IPS-11a (cell line): ENCODE data around the gene SHROOM1.

Source experiments
- H3K4me3 ChIP-seq: one replicate; pipeline ENCODE4 v1.5.1; 2013; ENCODE audit warnings: low read depth, low read length, control low read depth

Gene SHROOM1

DNA sequence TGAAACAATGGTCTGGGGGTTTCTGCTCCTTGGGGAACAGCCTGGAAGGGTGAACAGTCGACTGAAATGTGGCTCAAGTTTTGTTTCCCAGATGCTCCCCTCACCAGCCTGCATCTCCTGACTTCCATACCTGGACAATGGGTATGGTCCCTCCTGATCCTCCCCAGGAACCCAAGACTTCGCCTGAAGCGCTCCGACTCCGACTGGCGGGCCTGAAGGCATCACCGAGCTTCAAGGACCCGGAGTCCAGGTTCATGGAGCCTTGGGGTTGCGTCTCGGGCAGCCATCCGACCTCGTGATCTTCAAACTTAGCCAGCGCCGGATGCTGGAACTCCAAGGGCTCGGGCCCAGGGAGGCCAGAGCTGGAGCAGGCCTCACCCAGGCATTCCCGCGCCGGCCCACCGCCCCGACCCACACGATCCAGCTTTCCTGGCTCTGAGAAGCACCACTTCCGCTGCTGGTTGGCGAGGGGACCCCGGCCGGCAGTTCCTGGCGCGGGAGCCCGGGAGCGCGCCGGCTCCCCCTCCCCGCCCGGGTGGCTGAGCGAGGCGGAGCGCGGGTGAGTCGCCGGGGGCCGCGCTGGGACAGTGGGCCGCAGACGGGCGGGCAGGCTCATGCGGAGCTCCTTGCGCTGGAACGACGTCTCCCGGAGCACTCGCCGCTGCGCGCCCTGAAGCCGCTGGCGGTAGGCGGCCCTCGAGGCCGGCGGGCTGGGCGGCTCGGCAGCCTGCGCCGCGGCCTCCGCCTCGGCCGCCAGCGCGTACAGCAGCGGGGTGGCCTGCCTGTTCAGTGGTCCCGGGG is 5.2 kb downstream of the SHROOM1 start:
- peak overlapping the region; percentile 45 for H3K4me3 ChIP-seq

DNA sequence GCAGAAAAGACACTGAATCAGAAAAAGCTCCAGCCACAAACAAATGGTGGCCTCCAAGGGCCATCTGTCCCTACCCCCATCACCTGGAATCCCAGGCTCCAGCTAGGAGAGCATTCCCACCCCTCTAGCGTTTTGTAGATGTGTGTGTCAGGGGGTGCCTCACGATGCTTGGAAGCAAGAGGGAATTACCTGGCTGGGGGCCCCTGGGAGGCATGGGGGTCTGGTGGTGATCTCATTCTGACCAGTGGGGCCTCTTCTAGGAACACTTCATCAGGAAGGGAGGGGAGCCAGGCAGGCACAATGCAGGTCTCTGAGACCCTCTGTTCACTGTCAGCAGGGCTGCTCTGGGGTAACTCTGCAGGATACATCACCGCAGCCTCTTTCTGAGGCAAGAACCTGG is 6.0 kb downstream of the SHROOM1 start:
- no peak overlapping the region for H3K4me3 ChIP-seq

DNA sequence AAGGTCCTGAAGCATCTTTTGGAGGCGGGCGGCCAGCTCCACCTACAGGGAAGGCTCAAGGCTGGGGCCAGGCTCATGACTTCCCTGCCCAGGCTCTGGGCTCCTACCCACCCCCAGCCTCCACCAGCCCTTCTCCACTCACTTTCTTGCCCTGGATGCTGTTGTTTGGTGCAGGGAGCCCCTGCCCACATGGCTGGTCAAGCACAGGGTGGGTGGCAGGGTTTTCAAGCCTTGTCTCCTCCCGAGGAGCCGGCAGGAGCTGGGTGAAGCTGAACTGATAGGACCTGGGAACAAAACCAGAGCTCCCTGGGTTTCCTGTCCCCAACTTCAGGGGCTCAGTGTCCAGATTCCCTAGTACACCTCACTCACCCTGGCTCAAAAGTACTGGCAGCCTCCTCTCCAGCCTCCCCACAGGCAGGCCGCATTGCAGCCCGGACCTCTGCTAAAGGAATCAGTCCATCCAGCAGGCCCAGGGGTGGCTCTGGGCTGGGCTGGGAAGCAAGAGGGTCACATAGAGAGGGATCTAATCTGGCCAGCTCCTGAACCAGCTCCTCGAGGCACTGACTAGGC is 6.9 kb downstream of the SHROOM1 start:
- no peak overlapping the region for H3K4me3 ChIP-seq

DNA sequence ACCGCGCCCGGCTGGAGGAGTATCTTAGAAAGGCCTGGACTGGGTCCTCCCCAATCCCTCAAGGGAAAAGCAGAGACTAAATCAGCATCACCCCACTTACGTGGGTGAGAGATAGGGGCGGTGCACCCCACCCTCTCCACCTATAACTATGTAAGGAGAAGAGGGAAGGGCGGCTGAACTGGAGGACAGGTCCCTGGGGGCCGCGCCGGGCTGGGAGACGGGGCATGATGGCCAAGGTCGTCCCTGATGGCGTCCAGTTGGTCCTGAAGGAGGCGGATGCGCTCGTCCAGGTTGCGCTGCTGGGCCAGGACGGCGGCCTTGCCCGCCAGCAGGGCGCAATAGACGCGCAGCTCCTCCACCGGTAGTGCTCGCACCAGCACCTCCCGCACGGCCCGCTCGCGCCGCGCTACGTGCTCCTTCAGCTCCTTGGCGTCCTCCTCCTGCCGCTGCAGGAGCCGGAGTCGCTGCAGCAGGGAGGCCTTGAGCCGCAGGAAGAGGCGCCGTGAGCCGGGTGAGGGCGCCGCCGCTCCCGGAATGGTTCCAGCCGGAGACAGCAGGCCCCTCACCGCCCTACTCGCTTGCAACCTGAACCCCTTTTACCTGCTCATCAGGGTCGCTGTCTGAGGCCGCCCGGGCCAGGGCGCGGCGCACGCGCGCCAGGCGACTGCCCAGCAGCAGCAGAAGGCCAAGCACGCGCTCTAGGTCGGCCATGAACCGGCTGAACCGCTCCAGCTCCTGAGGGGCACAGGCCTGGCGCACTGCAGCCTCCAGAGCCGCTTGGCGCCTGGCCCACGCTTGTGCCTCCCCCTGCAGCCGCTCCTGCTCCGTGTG is 7.6 kb downstream of the SHROOM1 start:
- H3K4me3 ChIP-seq = peak overlapping the region; percentile 4

DNA sequence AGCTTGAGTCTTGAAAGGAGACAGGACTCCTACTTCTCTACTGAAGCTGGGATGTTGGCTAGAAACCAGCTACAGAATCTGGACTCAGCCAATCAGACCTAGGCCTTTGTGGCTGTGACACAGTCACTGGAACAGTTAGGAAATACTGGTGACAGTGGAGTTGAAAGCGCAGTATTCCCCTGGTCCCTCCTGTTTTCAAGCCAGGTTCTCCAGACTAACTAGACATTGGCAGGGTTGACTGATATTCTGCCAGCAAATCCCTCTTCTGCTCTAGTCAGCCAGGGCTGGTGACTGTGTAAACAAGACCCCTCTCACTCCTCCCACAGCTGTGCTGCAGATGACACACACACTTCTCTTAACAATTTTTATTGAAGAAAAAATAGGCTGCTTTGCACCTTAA is 8.7 kb downstream of the SHROOM1 start:
- no peak overlapping the region for H3K4me3 ChIP-seq

DNA sequence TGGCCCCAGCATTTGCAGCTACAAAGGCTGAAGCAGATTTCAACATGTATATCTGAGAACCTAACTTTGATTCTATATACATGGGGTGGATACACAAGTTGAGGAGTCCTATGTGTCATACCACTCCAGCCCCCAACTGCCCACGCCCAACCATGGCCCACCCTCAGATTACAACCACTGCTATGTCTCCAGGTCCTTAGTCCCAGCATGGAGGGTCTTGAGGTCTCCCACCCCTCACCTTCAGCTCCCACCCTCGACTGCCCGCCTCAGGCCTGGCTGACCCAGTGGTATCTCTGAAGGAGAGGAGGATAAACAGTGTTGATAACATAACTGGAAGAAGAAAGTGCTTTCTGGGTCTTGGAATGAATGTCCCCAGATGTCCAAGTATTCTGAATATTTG is 9.1 kb downstream of the SHROOM1 start:
- no peak overlapping the region for H3K4me3 ChIP-seq

DNA sequence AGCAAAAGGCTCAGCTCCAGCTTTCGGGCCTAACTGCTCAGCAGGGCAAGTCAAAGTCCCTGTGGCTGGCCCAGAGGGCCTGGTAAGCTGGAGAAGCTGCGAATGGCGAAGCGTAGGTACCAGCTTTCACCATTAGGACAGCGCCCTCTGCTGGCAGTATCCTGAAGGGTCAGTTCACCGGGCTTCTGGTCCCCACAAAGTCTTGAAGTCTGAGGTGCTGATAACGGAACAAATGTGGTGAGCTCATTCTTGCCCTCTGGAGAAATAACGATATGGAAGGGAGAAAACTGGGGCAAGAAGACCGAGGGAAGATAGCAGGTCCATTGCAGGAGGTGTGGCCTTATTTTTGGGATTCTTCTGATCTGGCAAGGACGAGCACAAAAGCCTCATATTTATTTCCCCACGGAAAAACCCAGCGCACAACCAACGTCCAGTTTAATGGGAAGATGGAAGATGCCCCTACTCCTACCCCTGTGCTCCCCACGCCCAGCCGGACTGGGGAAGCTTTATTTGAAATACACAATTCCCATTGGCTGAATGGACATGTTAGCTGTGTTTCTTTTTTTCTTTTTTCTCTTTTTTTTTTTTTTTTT is 10.2 kb downstream of the SHROOM1 start:
- H3K4me3 ChIP-seq = no peak overlapping the region

DNA sequence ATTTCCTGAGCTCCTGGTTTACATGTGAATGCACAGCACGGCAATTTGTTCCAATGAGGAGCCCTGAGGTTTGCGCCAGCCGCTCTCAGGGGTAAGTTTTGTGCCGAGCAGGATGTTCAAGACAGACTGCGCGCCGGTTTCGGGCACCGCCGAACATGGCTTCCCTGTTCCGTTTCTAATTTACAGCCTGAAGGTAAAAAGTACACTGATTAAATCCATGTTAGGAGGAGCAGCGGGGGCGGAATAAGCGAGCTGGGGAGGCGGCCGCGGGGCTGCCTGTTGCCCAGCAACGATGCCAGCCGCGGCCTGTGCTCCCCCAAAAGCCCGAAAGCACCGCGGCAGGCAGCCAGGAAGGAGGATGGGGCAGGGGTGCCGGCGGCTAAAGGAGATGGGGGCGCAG is 11.0 kb downstream of the SHROOM1 start:
- no peak overlapping the region for H3K4me3 ChIP-seq

DNA sequence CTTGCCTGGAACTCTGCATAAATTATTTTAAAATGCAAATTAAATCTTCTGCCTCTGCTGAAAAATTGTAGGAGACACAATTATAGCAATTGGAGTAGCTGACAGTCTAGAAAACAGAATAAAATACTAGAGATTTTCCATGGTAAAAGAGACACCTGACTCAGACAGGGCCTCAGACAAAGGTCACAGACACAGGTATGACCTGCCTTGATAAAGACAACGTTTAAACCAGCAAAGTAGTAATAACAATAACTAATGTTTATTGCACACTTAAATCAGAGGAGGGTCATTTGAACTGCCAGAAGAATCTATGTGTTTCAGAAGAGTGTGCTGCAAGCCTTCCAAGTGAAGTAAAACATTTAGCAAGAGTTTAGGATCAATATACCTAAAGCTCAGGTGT is 13.4 kb downstream of the SHROOM1 start:
- H3K4me3 ChIP-seq = no peak overlapping the region

DNA sequence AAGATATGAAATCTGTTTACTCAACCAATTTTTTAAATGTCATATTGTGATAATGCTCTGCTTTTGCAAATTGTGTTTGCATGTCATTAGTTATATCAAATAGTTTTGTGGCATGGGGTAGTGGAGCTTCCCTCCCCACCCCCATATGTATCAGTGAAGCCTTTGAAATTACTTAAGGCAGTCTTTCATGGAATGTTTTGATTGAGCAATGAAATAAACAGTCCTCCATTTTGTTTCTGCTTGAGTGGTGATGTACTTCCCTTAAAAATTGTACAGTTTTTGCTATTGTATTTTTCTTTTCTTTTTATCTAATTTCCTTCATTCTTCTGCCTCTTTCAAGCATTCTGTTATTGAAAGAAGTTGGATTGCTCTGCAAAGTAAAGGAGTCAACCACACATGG is 13.9 kb downstream of the SHROOM1 start:
- H3K4me3 ChIP-seq = no peak overlapping the region

DNA sequence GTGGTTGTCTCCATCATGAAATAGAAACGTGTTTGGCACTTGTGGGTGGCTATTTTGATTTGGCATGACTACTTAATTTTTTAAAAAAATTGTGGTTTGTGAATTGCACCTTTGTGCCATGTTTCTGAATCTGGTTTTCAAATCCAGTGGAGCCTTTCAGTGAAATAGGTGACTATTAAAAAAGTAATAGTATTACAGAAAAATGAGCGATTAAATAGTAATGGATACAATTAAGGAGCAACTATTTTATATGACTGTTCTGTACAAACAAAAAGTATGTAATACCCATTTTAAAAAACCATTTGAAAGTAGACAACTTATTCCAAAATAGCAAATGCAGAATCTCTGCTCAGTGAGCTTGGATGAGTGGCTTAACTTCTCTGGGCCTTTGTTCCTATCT is 14.4 kb downstream of the SHROOM1 start:
- H3K4me3 ChIP-seq = no peak overlapping the region

DNA sequence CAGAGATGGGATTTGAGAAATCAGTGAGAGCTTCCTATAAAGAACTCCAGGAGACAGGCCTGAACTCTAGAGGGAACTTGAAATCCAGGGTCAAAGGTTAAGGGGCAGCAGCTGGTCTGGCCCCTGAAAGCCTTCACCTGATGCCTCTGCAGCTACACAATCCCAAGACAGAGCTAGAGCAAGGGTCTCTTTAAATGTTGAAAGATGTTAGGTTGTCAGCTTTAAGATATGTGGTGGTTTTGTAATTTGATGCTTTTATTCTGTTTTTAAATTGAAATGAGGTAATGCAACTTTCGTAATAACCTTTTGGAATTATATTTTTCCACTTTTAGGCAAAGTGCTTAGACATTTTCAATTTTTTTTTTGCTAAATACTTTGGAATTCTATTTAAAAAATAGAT is 15.0 kb downstream of the SHROOM1 start:
- H3K4me3 ChIP-seq = no peak overlapping the region

DNA sequence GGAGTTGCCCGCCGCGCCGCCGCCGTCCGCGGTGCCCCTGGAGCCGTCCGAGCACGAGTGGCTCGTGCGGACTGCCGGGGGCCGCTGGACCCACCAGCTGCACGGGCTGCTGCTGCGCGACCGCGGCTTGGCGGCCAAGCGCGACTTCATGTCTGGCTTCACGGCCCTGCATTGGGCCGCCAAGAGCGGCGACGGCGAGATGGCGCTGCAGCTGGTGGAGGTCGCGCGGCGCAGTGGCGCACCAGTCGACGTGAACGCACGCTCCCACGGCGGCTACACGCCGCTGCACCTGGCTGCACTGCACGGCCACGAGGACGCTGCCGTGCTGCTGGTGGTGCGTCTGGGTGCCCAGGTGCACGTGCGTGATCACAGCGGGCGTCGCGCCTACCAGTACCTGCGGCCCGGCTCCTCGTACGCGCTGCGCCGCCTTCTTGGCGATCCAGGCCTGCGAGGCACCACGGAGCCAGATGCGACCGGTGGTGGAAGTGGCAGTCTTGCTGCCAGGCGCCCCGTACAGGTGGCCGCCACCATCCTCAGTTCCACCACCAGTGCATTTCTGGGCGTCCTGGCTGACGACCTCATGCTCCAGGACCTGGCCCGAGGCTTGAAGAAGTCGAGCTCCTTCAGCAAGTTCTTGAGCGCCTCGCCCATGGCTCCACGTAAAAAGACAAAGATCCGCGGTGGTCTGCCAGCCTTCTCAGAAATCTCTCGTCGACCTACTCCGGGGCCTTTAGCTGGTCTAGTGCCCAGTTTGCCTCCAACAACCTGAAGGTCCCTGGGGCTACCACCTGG is 15.7 kb downstream of the SHROOM1 start:
- no peak overlapping the region for H3K4me3 ChIP-seq

DNA sequence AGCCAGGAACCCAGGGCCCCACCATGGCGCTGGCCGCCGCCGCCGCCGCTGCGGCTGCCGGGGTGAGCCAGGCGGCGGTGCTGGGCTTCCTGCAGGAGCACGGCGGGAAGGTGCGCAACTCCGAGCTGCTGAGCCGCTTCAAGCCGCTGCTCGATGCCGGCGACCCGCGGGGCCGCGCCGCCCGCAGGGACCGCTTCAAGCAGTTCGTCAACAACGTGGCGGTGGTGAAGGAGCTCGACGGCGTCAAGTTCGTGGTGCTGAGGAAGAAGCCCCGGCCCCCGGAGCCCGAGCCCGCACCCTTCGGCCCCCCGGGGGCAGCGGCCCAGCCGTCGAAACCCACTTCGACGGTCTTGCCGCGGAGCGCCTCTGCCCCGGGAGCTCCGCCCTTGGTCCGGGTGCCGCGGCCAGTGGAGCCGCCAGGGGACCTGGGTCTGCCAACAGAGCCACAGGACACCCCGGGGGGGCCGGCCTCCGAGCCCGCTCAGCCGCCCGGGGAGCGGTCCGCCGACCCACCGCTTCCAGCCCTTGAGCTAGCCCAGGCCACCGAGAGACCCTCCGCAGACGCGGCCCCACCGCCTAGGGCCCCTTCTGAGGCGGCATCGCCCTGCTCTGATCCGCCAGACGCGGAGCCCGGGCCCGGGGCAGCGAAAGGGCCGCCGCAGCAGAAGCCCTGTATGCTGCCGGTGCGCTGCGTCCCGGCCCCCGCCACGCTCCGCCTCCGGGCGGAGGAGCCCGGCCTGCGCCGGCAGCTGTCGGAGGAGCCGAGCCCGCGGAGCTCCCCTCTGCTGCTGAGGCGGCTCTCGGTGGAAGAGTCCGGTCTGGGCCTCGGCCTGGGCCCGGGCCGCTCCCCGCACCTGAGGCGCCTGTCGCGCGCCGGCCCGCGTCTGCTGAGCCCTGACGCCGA is 16.6 kb downstream of the SHROOM1 start:
- no peak overlapping the region for H3K4me3 ChIP-seq

DNA sequence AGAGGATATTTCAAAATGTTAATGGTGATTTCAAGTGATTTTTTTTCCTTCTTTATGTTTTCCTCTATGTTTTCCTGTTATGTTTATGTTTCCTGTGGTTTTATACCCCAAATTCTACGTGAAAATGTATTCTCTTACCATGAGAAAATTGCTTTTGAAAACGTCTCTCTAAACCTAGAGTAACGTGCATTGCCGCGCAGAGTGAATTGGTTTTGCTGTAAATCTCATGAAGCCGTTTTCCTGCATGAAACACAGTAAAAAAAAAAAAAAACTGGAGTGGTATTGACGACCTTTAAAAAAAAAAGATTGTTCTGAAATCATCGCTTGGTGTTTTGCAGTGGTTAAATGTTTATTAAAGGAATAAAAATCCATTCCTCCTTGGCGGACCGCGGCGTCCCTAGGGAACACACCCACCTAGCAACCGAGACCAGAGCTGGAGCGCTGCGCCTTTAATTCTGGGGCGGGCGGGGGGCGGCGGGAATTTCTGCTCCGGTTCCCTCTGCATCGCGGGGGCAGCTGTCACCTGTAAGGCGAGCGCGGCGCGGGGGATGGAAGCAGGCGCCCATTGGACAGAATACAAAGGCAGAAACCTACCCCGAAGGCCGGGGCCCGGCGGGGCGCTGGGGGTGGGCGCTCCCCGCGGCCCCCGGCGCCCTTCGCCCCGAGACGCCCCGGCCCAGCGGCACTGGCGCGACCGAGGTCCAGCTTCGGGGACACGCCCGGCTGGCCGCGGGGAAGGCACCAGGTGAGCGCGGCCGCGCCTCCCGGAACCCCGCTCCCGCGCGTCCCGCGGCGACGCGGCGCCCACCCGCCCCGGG is 17.5 kb downstream of the SHROOM1 start, which contains the start of gene SOWAHA:
Gene SOWAHA, plus strand, starts transcription at position 522 of the 818 bp plus-strand sequence. CDS start 320 bp downstream, outside the sequence.
- peak within 1 kb of the TSS; percentile 4 for H3K4me3 ChIP-seq

DNA sequence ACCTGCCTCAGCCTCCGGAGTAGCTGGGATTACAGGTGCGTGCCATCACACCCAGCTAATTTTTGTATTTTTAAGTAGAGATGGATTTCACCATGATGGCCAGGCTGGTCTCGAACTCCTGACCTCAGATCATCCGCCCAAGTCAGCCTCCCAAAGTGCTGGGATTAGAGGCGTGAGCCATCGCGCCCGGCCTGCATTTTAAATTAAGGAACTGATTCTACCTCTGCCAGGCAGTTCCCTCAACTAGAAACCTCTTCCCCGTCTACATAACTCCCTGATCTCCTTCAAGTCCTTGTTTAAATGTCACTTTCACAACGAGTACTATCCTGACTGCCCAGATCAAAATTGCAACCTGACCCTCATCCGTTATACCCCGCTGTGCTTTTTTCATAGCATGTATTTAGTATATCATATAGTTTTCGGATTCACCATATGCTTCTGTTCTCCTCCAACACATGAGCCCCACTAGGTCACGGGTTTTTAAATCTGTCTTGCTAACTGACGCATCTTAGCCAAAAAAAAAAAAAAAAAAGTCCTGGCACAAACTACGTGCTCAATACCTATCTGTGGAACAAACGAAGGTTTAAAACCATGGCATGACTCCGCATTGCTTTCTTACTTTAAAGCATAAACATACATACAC is 18.2 kb downstream of the SHROOM1 start:
- H3K4me3 ChIP-seq = no peak overlapping the region

DNA sequence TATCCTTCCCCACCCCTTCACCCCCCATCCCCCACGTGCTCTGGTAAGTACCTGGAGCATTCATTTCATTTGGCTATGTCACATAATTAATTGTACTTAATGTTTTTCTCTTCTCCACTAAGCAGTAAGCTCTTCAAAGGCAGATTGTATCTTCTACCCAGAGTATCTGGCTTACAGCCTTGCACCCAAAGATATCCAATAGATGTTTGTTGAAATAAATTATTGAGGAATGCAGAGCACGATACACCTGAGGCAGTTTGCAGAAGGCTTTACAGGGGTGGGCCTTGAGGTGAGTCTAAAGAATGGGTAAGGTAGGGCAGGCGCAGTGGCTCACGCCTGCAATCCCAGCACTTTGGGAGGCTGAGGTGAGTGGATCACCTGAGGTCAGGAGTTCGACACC is 19.8 kb downstream of the SHROOM1 start:
- no peak overlapping the region for H3K4me3 ChIP-seq

DNA sequence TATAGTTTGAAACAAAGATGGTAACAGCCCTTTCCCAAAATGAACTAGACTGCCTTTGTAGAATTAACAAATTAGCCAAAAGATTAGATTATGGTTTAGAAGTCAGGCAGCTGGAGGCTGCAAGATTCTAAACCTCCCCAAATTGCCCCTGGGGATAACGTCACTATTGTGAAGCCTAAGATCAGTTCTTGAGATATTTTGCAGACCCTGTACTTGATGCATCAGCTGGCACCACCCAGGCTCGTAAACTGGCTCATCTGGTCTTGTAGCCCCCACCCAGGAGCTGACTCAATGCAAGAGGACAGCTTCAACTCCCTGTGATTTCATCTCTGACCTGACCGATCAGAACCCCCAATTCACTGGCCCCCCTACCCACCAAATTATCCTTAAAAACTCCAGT is 21.6 kb downstream of the SHROOM1 start:
- no peak overlapping the region for H3K4me3 ChIP-seq
